ENCODE results near the gene PI4K2A. TPM values are rescaled to one million over a fixed set of nuclear protein-coding genes. Genes with fewer than 3 reads are reported as not detected.

PI4K2A gene
- total RNA-seq, 3 donors from 2014 or later = 11.2 to 13.7 (median 11.7) TPM

GRCh38 chr10:97656777-97657176 lies 16.3 kb downstream of the PI4K2A start:
- Histone ChIP-seq H3K36me3 (ENCODE audit: low read depth) (no peaks in the 10 kb centered on the region), H3K4me1 (ENCODE audit: low read depth) (no peaks in the 10 kb centered on the region), H3K9me3 (no peaks in the 10 kb centered on the region), H3K4me3 (no peak overlapping the region)
- no peak for TF ChIP-seq CTCF (IDR thresholded peaks at IDR 0.05)
- no peak for DNase-seq
- intact Hi-C loops (cut with DNase I, micrococcal nuclease) = no loop called here
- no peak for ATAC-seq

GRCh38 chr10:97659589-97659988 lies 19.1 kb downstream of the PI4K2A start:
- ATAC-seq (no peak), DNase-seq (no peak)
- no peaks in the 10 kb centered on the region for H3K36me3 ChIP-seq (ENCODE audit: low read depth)
- no peaks in the 10 kb centered on the region for H3K4me1 ChIP-seq (ENCODE audit: low read depth)
- intact Hi-C loops (cut with DNase I, micrococcal nuclease) = no loop called here
- H3K4me3 ChIP-seq = no peak overlapping the region
- TF ChIP-seq CTCF (IDR thresholded peaks at IDR 0.05) = no peak
- no peaks in the 10 kb centered on the region for H3K9me3 ChIP-seq

GRCh38 chr10:97664282-97664850 lies 23.9 kb downstream of the PI4K2A start:
- intact Hi-C loops (cut with DNase I, micrococcal nuclease) = no loop called here
- Histone ChIP-seq H3K4me1 (ENCODE audit: low read depth) (no peaks in the 10 kb centered on the region), H3K36me3 (ENCODE audit: low read depth) (no peaks in the 10 kb centered on the region), H3K9me3 (no peaks in the 10 kb centered on the region), H3K4me3 (no peak overlapping the region)
- ATAC-seq = peak; percentile 93
- TF ChIP-seq CTCF (IDR thresholded peaks at IDR 0.05) = no peak
- DNase-seq = peak in 1 of 3 donors; percentile 51

GRCh38 chr10:97666992-97667391 lies 26.5 kb downstream of the PI4K2A start:
- ATAC-seq (no peak), DNase-seq (no peak)
- no peak for TF ChIP-seq CTCF (IDR thresholded peaks at IDR 0.05)
- H3K4me1 ChIP-seq (ENCODE audit: low read depth) = no peaks in the 10 kb centered on the region
- H3K36me3 ChIP-seq (ENCODE audit: low read depth) = no peaks in the 10 kb centered on the region
- no peaks in the 10 kb centered on the region for H3K9me3 ChIP-seq
- H3K4me3 ChIP-seq = no peak overlapping the region
- intact Hi-C loops (cut with DNase I, micrococcal nuclease) = no loop called here

GRCh38 chr10:97667463-97667862 lies 27.0 kb downstream of the PI4K2A start:
- intact Hi-C loops (cut with DNase I, micrococcal nuclease) = no loop called here

More at GRCh38 chr10:97667463-97667862, 27.0 kb downstream of the PI4K2A start:
- no peaks in the 10 kb centered on the region for H3K9me3 ChIP-seq
- no peak for TF ChIP-seq CTCF (IDR thresholded peaks at IDR 0.05)
- DNase-seq (no peak), ATAC-seq (no peak)
- H3K36me3 ChIP-seq (ENCODE audit: low read depth) = no peaks in the 10 kb centered on the region
- no peaks in the 10 kb centered on the region for H3K4me1 ChIP-seq (ENCODE audit: low read depth)
- H3K4me3 ChIP-seq = no peak overlapping the region

Measured in mucosa of descending colon (tissue), 3 donors.